Naive thymus-derived CD8-positive, alpha-beta T cell (primary cell): ENCODE results near the gene RB1. TPM values are rescaled to one million over a fixed set of nuclear protein-coding genes. Genes with fewer than 3 reads are reported as not detected.
"Not testable (repeated sequence)": the region's sequence is repeated elsewhere in the genome, so short reads cannot be mapped to it uniquely, and the experiment has no call there.

Experiments
- ATAC-seq, 2 donors: fragments of 150-1000 bp; cut with Tn5 transposase in 1 of 2; sonication (Bioruptor Pico), chemical (Tn5 transposase) in 1 of 2; 1 replicate in 1 of 2; 2 replicates in 1 of 2; pipeline ENCODE4 v1.10.0; 2021; ENCODE audit warnings: mild to moderate bottlenecking in 2 of 2, moderate library complexity in 2 of 2
- POLR2A ChIA-PET: fragments of 350-600 bp; sonication (Branson Sonifier 250); formaldehyde crosslinking; loops from one replicate; lab custom pipeline; 2021; ENCODE audit warnings: antibody characterized with exemption; lab: Charles Lee
- DNase-seq, 10 donors: peaks; one replicate each; pipeline versions ENCODE4 v3.0.0 to v3.0.0-alpha.2; 2020 to 2022
- H3K27ac Mint-ChIP-seq, 10 donors: one replicate each; pipeline ENCODE4 v1.8.0; 2020 to 2022; ENCODE audit warnings: mild to moderate bottlenecking in 10 of 10, mixed read lengths in 10 of 10, moderate library complexity in 4 of 10, inconsistent platforms in 1 of 10
- H3K27me3 Mint-ChIP-seq, 5 donors: one replicate each; pipeline ENCODE4 v1.8.0; 2021 to 2022; ENCODE audit warnings: mixed read lengths in 5 of 5
- H3K36me3 Mint-ChIP-seq, 3 donors: one replicate each; pipeline ENCODE4 v1.8.0; 2020 to 2022; ENCODE audit warnings: mixed read lengths in 3 of 3, mild to moderate bottlenecking in 2 of 3, inconsistent platforms in 1 of 3
- H3K4me1 Mint-ChIP-seq, 4 donors: one replicate each; pipeline ENCODE4 v1.8.0; 2021 to 2022; ENCODE audit warnings: mixed read lengths in 4 of 4
- H3K4me3 Mint-ChIP-seq, 10 donors: one replicate each; pipeline ENCODE4 v1.8.0; 2020 to 2022; ENCODE audit warnings: mild to moderate bottlenecking in 10 of 10, mixed read lengths in 10 of 10, moderate library complexity in 6 of 10, inconsistent platforms in 1 of 10
- H3K9me3 Mint-ChIP-seq, 9 donors: one replicate each; pipeline ENCODE4 v1.8.0; 2020 to 2022; ENCODE audit warnings: mixed read lengths in 9 of 9, mild to moderate bottlenecking in 3 of 9, inconsistent platforms in 1 of 9, moderate library complexity in 1 of 9
- polyA plus RNA-seq, 3 donors: library from polyadenylated mRNA; unstranded; fragments of 300-500 nt; fragmentation: Illumina TruSeq; gene quantifications; one replicate each; pipeline ENCODE4 v1.2.3, GENCODE V29; 2021
- total RNA-seq, 8 experiments: library from RNA in 2 of 8; stranded (reverse) in 2 of 8; gene quantifications; one replicate each; pipeline ENCODE4 v1.2.3 and lab custom pipeline; 2021 to 2026

The RB1 gene
- total and polyA plus RNA-seq, 5 experiments from 2014 or later: 11.9 to 32.6 (median 18.0) TPM

DNA sequence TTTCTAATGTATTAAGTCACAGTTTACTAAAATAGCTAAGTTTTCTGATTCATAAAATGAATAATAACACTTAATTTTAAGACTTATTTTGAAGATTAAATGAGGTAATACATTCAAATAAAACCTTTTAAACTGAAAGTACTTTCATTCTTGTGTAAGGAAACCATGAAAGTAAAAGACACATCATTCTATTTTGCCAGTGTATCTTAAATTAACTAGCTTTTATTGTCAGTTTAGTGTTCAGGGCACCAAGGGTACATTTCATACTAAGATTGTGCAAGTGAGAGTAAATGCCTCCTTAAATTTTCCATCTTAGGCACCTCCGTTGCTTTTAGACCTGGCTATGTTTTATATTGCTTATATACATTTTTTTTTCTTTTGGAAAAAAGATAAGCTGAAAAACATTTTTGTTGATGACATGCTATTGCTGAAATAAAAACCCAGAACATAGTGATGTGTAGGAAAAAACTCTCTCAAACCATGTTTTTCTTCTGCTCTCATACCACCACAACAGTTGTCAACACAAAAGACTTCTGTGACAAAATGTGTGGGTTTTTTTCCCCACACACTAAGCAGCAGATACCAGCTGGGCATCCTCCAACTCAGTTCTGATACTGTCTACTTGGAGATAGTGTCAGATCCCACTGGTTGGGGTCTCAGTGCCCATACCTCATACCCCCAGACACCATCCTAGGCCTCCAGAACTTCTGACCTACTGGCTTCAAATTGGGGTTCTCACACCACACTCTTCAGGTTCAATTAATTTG, 140.1 kb downstream of the RB1 start:
- Mint-ChIP-seq H3K4me3 (peak overlapping the region in 2 of 10 donors; percentile 15 to 24), H3K27me3 (no peaks in the 10 kb centered on the region), H3K27ac (peak overlapping the region in 3 of 10 donors; percentile 10 to 36 (median 12)), H3K4me1 (peaks cover 0 to 21% (median 11%) of the 10 kb centered on the region in 4 donors), H3K36me3 (peaks cover 0 to 5% (median 4%) of the 10 kb centered on the region in 3 donors), H3K9me3 (no peaks in the 10 kb centered on the region)
- no peak for ATAC-seq
- POLR2A ChIA-PET: interaction anchor here (0.6 kb wide), 1 partner anchor 119 kb away, joined by 5 read pairs; no protein-coding TSS in a partner anchor
- DNase-seq: no peak

DNA sequence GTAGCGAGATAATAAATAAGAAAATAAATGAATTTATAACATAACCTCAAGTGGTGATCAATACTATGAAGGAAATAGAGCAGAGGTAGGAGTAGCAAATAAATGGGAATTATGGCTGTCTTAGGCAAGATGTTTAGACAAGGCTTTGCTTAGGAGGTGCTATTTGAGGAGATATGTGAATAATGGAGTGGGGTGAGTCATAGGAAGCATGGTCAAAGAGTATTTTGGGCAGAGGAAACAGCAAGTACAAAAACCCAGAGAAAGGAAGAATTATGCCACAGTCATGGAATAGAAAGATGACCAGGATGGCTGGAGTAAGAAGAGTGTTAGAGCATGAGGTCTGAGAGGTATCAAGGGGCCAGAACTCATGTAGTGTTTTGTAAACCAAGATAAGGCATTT, 142.9 kb downstream of the RB1 start:
- Mint-ChIP-seq H3K27ac (no peak overlapping the region), H3K4me3 (no peak overlapping the region), H3K36me3 (peaks cover 10 to 26% (median 10%) of the 10 kb centered on the region in 3 donors), H3K4me1 (peaks cover 0 to 30% (median 12%) of the 10 kb centered on the region in 4 donors), H3K27me3 (no peaks in the 10 kb centered on the region), H3K9me3 (peaks cover 0 to 20% (median 8%) of the 10 kb centered on the region in 9 donors)
- DNase-seq: no peak
- ATAC-seq: no peak
- POLR2A ChIA-PET: no interaction called here

DNA sequence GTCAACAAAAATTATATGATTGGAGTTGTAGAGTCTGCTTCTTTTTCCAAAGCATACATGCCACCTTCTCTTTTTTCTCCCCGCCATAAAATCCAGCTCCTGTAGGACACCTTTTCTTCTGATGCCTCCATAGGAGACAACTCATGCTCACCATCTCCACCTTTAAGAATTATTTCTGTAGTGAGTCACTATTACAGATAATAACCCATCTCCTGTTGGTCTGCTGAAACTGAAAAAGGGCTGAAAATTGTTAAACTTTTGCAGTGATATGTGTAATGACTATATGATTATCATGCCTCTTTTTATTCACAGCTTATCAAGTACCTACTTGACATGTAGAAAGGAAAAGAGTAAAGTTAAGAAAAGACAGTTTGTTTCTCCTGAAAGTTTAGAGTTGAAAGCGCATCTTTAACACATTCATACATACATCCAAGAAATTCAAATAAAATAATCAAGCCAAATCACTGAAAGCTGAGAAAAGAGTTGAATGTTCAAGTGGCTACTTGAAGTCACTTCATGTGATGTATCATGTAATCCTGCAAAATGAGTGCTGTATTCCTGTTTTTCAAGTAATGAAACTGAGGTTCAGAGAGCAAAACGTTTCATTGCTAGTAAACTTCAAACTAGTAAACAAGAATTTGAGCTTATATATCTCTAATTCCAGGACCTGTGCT, 144.9 kb downstream of the RB1 start:
- H3K4me1 Mint-ChIP-seq: peaks cover 0 to 31% (median 11%) of the 10 kb centered on the region in 4 donors
- H3K36me3 Mint-ChIP-seq: peaks cover 15 to 40% (median 20%) of the 10 kb centered on the region in 3 donors
- DNase-seq (no peak), ATAC-seq (no peak)
- H3K4me3 Mint-ChIP-seq: no peak overlapping the region
- POLR2A ChIA-PET: no interaction called here
- H3K27ac Mint-ChIP-seq: no peak overlapping the region
- no peaks in the 10 kb centered on the region for H3K27me3 Mint-ChIP-seq
- H3K9me3 Mint-ChIP-seq: peaks cover 0 to 26% (median 8%) of the 10 kb centered on the region in 9 donors

DNA sequence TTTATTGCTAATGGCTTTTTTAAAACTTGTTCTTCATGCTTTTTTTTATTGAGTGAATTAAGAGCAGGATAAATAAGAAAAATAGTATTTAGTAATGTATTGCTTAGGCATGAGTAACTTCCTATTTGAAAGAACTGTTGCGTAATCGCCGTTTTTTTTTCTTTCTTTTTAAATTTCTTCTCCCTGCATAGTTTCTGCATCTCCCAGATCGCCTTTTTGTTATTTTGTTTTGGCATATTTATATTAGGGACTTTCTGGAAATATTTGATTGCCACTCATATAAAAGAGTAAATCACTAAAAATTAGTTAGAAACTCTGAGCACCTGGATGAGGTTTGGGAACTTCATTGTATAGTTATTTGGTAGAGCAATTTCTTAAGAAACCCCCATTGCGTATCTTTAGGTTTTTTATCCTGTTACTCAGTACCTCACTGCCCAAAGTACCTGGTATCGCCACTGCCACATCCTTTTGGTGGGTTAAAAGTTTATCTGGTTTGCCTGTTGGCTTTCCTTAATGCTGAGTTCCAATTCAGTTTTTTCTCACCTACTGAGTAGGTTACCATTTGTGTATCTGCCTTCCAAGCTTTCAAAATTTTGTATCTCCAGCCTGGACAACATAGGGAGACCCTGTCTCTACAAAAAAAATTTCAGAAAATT, 145.5 kb downstream of the RB1 start:
- ATAC-seq: no peak
- peaks cover 0 to 26% (median 8%) of the 10 kb centered on the region in 9 donors for H3K9me3 Mint-ChIP-seq
- POLR2A ChIA-PET: no interaction called here

DNA sequence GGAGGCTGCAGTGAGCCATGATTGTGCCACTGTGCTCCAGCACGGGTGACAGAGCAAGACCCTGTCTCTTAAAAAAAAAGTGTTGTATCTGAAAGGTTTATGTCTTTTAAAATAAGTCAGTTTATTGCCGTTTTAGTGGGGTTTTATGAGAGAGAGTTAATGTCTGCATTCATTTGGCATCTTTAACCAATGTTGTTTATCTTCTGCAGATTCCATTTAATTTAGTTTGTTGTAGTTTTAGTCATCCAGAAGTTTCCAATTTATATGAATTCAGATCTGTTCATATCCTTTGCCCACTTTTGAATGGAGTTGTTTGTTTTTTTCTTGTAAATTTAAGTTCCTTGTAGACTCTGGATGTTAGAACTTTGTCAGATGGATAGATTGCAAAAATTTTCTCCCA, 146.1 kb downstream of the RB1 start:
- Mint-ChIP-seq H3K36me3 (peaks cover 17 to 44% (median 25%) of the 10 kb centered on the region in 3 donors), H3K4me1 (peaks cover 0 to 24% (median 8%) of the 10 kb centered on the region in 4 donors), H3K9me3 (peaks cover 0 to 26% (median 8%) of the 10 kb centered on the region in 9 donors), H3K27me3 (no peaks in the 10 kb centered on the region), H3K4me3 (no peak overlapping the region), H3K27ac (no peak overlapping the region)
- POLR2A ChIA-PET: no interaction called here
- DNase-seq (no peak), ATAC-seq (no peak)

More for the DNA sequence above, 145.5 kb downstream of the RB1 start:
- Mint-ChIP-seq H3K4me1 (peaks cover 0 to 26% (median 11%) of the 10 kb centered on the region in 4 donors), H3K4me3 (peak overlapping the region in 3 of 10 donors; percentile 0 to 51 (median 40)), H3K36me3 (peaks cover 17 to 46% (median 24%) of the 10 kb centered on the region in 3 donors), H3K27ac (peak overlapping the region in 1 of 10 donors; percentile 70), H3K27me3 (no peaks in the 10 kb centered on the region)
- no peak for DNase-seq

DNA sequence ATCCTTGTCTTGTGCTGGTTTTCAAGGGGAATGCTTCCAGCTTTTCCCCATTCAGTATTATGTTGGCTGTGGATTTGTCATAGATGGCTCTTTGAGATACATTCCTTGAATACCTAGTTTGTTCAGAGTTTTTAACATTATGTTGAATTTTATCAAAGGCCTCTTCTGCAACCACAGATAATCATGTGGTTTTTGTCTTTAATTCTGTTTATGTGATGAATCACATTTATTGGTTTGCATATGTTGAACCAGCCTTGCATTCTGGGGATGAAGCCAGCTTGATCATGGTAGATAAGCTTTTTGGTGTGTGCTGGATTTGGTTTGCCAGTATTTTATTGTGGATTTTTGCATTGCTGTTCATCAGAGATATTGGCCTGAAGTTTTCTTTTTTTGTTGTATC, 147.6 kb downstream of the RB1 start:
- H3K27ac Mint-ChIP-seq: not testable (repeated sequence)
- Mint-ChIP-seq H3K4me1 (peaks cover 0 to 24% (median 10%) of the 10 kb centered on the region in 4 donors), H3K36me3 (peaks cover 17 to 51% (median 34%) of the 10 kb centered on the region in 3 donors)

DNA sequence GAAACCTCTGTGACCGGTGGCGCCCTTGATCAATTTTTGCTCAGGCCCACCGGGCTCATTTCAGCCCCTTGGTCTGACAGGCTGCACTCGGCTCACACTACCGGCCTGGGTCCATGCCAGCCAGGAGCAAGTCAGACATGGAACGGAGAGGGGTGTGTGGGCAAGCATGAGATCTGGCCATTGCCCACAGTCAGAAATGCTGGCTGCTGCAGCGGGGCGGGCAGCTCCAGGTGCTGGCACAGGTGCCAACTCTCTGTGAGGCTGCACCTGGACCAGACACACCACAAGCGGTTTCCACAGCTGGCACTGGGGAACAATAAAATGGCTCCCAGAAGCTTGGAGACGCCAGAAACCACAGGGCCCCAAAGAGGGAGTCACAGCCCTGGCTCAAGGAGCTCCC, 153.0 kb downstream of the RB1 start:
- no peak overlapping the region for H3K4me3 Mint-ChIP-seq
- H3K9me3 Mint-ChIP-seq: peaks cover 0 to 9% (median 0%) of the 10 kb centered on the region in 9 donors
- no peak overlapping the region for H3K27ac Mint-ChIP-seq
- peaks cover 19 to 68% (median 64%) of the 10 kb centered on the region in 3 donors for H3K36me3 Mint-ChIP-seq
- peaks cover 0 to 2% (median 1%) of the 10 kb centered on the region in 4 donors for H3K4me1 Mint-ChIP-seq
- POLR2A ChIA-PET: no interaction called here
- DNase-seq (no peak), ATAC-seq (no peak)
- H3K27me3 Mint-ChIP-seq: no peaks in the 10 kb centered on the region

More for the DNA sequence above, 147.6 kb downstream of the RB1 start:
- POLR2A ChIA-PET: interaction anchor here (0.6 kb wide), 1 partner anchor 21 kb away, joined by 4 read pairs; no protein-coding TSS in a partner anchor
- H3K9me3 Mint-ChIP-seq: peaks cover 0 to 26% (median 8%) of the 10 kb centered on the region in 9 donors
- ATAC-seq, H3K4me3 Mint-ChIP-seq, H3K27me3 Mint-ChIP-seq, DNase-seq: not testable (repeated sequence)

GRCh38 chr13:48457578-48458242, 154.2 kb downstream of the RB1 start:
- Mint-ChIP-seq H3K27me3 (no peaks in the 10 kb centered on the region), H3K36me3 (peaks cover 19 to 70% (median 60%) of the 10 kb centered on the region in 3 donors), H3K9me3 (no peaks in the 10 kb centered on the region), H3K4me3 (no peak overlapping the region), H3K4me1 (peaks cover 0 to 2% (median under 1%) of the 10 kb centered on the region in 4 donors), H3K27ac (peak overlapping the region in 1 of 10 donors; percentile 13)
- DNase-seq (no peak), ATAC-seq (no peak)
- POLR2A ChIA-PET: no interaction called here

DNA sequence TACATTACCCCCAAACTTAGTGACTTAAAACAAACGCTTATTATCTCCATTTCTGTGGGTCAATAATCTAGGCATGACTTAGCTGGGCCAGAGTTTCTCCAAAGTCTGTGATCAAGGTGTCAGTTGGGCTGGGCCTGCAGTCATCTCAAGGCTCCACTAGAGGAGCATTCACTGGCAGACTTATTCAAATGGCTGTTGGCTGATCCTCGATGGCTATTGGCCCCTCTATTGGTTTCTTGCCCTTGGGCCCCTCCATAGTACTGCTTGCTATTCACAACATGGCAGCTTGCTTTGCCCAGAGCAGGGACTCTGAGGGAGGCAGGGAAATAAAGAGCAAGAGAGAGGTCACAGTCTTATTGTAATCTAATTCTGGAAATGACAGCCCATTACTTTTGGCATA, 171.7 kb downstream of the RB1 start:
- H3K4me3 Mint-ChIP-seq: no peak overlapping the region
- H3K36me3 Mint-ChIP-seq: peaks cover 13 to 37% (median 19%) of the 10 kb centered on the region in 3 donors
- DNase-seq (no peak), ATAC-seq (no peak)
- peaks cover 0 to 2% (median 0%) of the 10 kb centered on the region in 4 donors for H3K4me1 Mint-ChIP-seq
- H3K9me3 Mint-ChIP-seq: no peaks in the 10 kb centered on the region
- H3K27ac Mint-ChIP-seq: peak overlapping the region in 1 of 10 donors; percentile 27
- no peaks in the 10 kb centered on the region for H3K27me3 Mint-ChIP-seq
- POLR2A ChIA-PET: no interaction called here

DNA sequence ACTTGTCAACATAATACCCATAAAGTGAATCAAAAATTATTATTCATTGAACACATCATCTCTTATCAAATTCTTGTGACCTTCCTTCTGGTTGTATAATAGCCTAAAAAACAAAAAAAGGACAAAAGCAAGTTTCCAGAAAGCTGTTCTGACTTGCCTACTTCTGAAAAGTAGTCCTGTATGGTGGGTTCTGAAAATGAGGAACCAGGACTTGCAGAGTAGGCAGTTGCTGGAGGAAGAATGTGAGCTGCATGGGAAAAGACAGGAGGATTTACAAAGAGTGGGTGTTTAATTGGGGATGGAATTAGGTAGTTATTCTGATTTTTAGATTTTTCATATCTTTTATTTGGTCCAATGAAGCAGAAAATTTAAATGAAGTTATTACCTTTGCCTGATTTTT, 172.7 kb downstream of the RB1 start:
- H3K9me3 Mint-ChIP-seq: no peaks in the 10 kb centered on the region
- H3K36me3 Mint-ChIP-seq: peaks cover 13 to 42% (median 19%) of the 10 kb centered on the region in 3 donors
- H3K27me3 Mint-ChIP-seq: no peaks in the 10 kb centered on the region
- no peak overlapping the region for H3K4me3 Mint-ChIP-seq
- H3K4me1 Mint-ChIP-seq: peaks cover 0 to 2% (median 0%) of the 10 kb centered on the region in 4 donors
- ATAC-seq: no peak
- peak overlapping the region in 1 of 10 donors; percentile 19 for H3K27ac Mint-ChIP-seq
- POLR2A ChIA-PET: interaction anchor here (0.7 kb wide), 1 partner anchor 1063 kb away, joined by 3 read pairs; no protein-coding TSS in a partner anchor
- no peak for DNase-seq

- no peak for DNase-seq
- H3K4me3 Mint-ChIP-seq: no peak overlapping the region
- H3K4me1 Mint-ChIP-seq: peaks cover 0 to 2% (median 0%) of the 10 kb centered on the region in 4 donors
- H3K9me3 Mint-ChIP-seq: no peaks in the 10 kb centered on the region
- H3K36me3 Mint-ChIP-seq: peaks cover 13 to 42% (median 19%) of the 10 kb centered on the region in 3 donors
- no peak for ATAC-seq
- no peaks in the 10 kb centered on the region for H3K27me3 Mint-ChIP-seq
- H3K27ac Mint-ChIP-seq: no peak overlapping the region
- POLR2A ChIA-PET: no interaction called here
Measured at GRCh38 chr13:48476686-48477085, 173.1 kb downstream of the RB1 start.
